Choroid plexus epithelial cell (primary cell): ENCODE measurements around the gene NEURL1B.
A peak's percentile ranks its signal among the peaks of the same experiment; 100 is the strongest.

ENCODE experiments used
- DNase-seq: peaks from one replicate; pipeline ENCODE4 v3.0.0-alpha.2; 2010; ENCODE audit warnings: low read depth
- H3K4me3 ChIP-seq: 2 replicates; pipeline ENCODE4 v1.5.1; 2011; ENCODE audit warnings: low read depth, mild to moderate bottlenecking, control low read depth, low read length, moderate library complexity
- CTCF ChIP-seq: conservative IDR thresholded peaks from 2 replicates; pipeline ENCODE4 v1.5.1; 2011; ENCODE audit warnings: low read depth, mild to moderate bottlenecking, control low read depth, inconsistent platforms, low read length, moderate library complexity

The NEURL1B gene

GRCh38 chr5:172696171-172696849 is 55.2 kb downstream of the NEURL1B start:
- no peak for TF ChIP-seq CTCF
- no peak for DNase-seq
- no peak overlapping the region for H3K4me3 ChIP-seq

- H3K4me3 ChIP-seq = peak overlapping the region; percentile 77
- DNase-seq = peak; percentile 89
- TF ChIP-seq CTCF = peak; percentile 93
These were observed 56.4 kb downstream of the NEURL1B start for GRCh38 chr5:172697123-172698121.

GRCh38 chr5:172699423-172699822 is 58.4 kb downstream of the NEURL1B start:
- DNase-seq = no peak
- TF ChIP-seq CTCF = no peak
- H3K4me3 ChIP-seq = no peak overlapping the region

- no peak for TF ChIP-seq CTCF
- H3K4me3 ChIP-seq = no peak overlapping the region
- no peak for DNase-seq
These were observed 58.9 kb downstream of the NEURL1B start for GRCh38 chr5:172699999-172700364.

- no peak for TF ChIP-seq CTCF
- DNase-seq = no peak
- no peak overlapping the region for H3K4me3 ChIP-seq
These were observed 59.6 kb downstream of the NEURL1B start for GRCh38 chr5:172700365-172701290.

- no peak overlapping the region for H3K4me3 ChIP-seq
- TF ChIP-seq CTCF = no peak
- DNase-seq = no peak
These were observed 60.2 kb downstream of the NEURL1B start for GRCh38 chr5:172701291-172701656.
